Activated CD8-positive, alpha-beta memory T cell treated with anti-CD3 and anti-CD28 coated beads for 36 hours (primary cell): ENCODE data around the gene PDE4D. TPM values are rescaled to one million over a fixed set of nuclear protein-coding genes. Genes with fewer than 3 reads are reported as not detected.
"Not testable (repeated sequence)": the region's sequence is repeated elsewhere in the genome, so short reads cannot be mapped to it uniquely, and the experiment has no call there.

Source experiments
- CTCF ChIA-PET: fragments of 350-600 bp; sonication (Branson Sonifier 250); formaldehyde crosslinking; loops from one replicate; lab custom pipeline; 2021; ENCODE audit warnings: antibody characterized with exemption; lab: Charles Lee
- POLR2A ChIA-PET: fragments of 350-600 bp; sonication (Branson Sonifier 250); formaldehyde crosslinking; loops from one replicate; lab custom pipeline; 2021; ENCODE audit warnings: antibody characterized with exemption; lab: Charles Lee
- total RNA-seq, 2 experiments: library from RNA; stranded (reverse); gene quantifications; one replicate each; pipeline ENCODE4 v1.2.3, GENCODE V29; 2021

PDE4D gene
- total RNA-seq, 2 experiments from 2014 or later = 28.4 to 29.0 TPM

- ChIA-PET CTCF (no interaction called here), POLR2A (no interaction called here)
These were observed 309.5 kb downstream of the PDE4D start for GRCh38 chr5:59583810-59584562.

GRCh38 chr5:59583151-59583809, 310.2 kb downstream of the PDE4D start:
- CTCF ChIA-PET = no interaction called here

GRCh38 chr5:59582746-59583145, 310.8 kb downstream of the PDE4D start:
- ChIA-PET POLR2A (no interaction called here), CTCF (no interaction called here)

More at GRCh38 chr5:59583151-59583809, 310.2 kb downstream of the PDE4D start:
- POLR2A ChIA-PET = no interaction called here

- ChIA-PET CTCF (no interaction called here), POLR2A (no interaction called here)
These were observed 313.7 kb downstream of the PDE4D start for GRCh38 chr5:59579824-59580167.

GRCh38 chr5:59579101-59579823, 314.3 kb downstream of the PDE4D start:
- ChIA-PET CTCF (no interaction called here), POLR2A (no interaction called here)

- ChIA-PET POLR2A (no interaction called here), CTCF (no interaction called here)
These were observed 316.0 kb downstream of the PDE4D start for GRCh38 chr5:59577485-59577884.

GRCh38 chr5:59575648-59576445, 317.7 kb downstream of the PDE4D start:
- CTCF ChIA-PET = no interaction called here
- POLR2A ChIA-PET = no interaction called here

GRCh38 chr5:59573509-59573908, 320.0 kb downstream of the PDE4D start:
- CTCF ChIA-PET = not testable (repeated sequence)

GRCh38 chr5:59571067-59571466, 322.5 kb downstream of the PDE4D start:
- ChIA-PET CTCF (no interaction called here), POLR2A (no interaction called here)

More at GRCh38 chr5:59573509-59573908, 320.0 kb downstream of the PDE4D start:
- POLR2A ChIA-PET = not testable (repeated sequence)

- ChIA-PET CTCF (no interaction called here), POLR2A (no interaction called here)
These were observed 323.8 kb downstream of the PDE4D start for GRCh38 chr5:59569608-59570334.

GRCh38 chr5:59569158-59569557, 324.4 kb downstream of the PDE4D start:
- POLR2A ChIA-PET = no interaction called here

GRCh38 chr5:59568161-59568560, 325.4 kb downstream of the PDE4D start:
- POLR2A ChIA-PET = no interaction called here
- CTCF ChIA-PET = no interaction called here

More at GRCh38 chr5:59569158-59569557, 324.4 kb downstream of the PDE4D start:
- CTCF ChIA-PET = no interaction called here

- POLR2A ChIA-PET = no interaction called here
- CTCF ChIA-PET = no interaction called here
These were observed 328.0 kb downstream of the PDE4D start for GRCh38 chr5:59565551-59565950.

- ChIA-PET POLR2A (no interaction called here), CTCF (no interaction called here)
These were observed 328.6 kb downstream of the PDE4D start for GRCh38 chr5:59564895-59565294.

- ChIA-PET CTCF (interaction anchor here (1.3 kb wide), 1 partner anchor 10 kb away, joined by 3 read pairs; no protein-coding TSS in a partner anchor), POLR2A (no interaction called here)
These were observed 330.7 kb downstream of the PDE4D start for GRCh38 chr5:59562756-59563389.

- ChIA-PET CTCF (no interaction called here), POLR2A (no interaction called here)
These were observed 333.0 kb downstream of the PDE4D start for GRCh38 chr5:59560553-59560952.

- ChIA-PET POLR2A (no interaction called here), CTCF (no interaction called here)
These were observed 333.7 kb downstream of the PDE4D start for GRCh38 chr5:59559847-59560246.

- POLR2A ChIA-PET = no interaction called here
- CTCF ChIA-PET = no interaction called here
These were observed 334.2 kb downstream of the PDE4D start for GRCh38 chr5:59559323-59559722.

GRCh38 chr5:59558501-59558900, 335.0 kb downstream of the PDE4D start:
- ChIA-PET CTCF (no interaction called here), POLR2A (no interaction called here)
